ENCODE data around the gene GYS1. TPM values are rescaled to one million over a fixed set of nuclear protein-coding genes. Genes with fewer than 3 reads are reported as not detected.

GYS1 gene
- total RNA-seq, 1 experiment from 2014 or later: 67.3 TPM

- DNase-seq (ENCODE audit: low read depth): peak; percentile 68
Measured at GRCh38 chr19:49017666-49018351, 24.7 kb upstream of the GYS1 start.

- DNase-seq (ENCODE audit: low read depth): no peak
Measured at GRCh38 chr19:49017041-49017665, 24.0 kb upstream of the GYS1 start, which contains the start of gene LHB. LHB (minus strand) TSS chr19:49017091; CDS start chr19:49017081, 10 bp downstream.

GRCh38 chr19:49016067-49016839 lies 23.1 kb upstream of the GYS1 start:
- no peak for DNase-seq (ENCODE audit: low read depth)

- no peak for DNase-seq (ENCODE audit: low read depth)
Measured at GRCh38 chr19:49014870-49015255, 21.8 kb upstream of the GYS1 start.

GRCh38 chr19:49014123-49014869 lies 21.2 kb upstream of the GYS1 start:
- no peak for DNase-seq (ENCODE audit: low read depth)

- DNase-seq (ENCODE audit: low read depth): no peak
Measured at GRCh38 chr19:49011194-49011593, 18.1 kb upstream of the GYS1 start.

- DNase-seq (ENCODE audit: low read depth): no peak
Measured at GRCh38 chr19:49010453-49010852, 17.3 kb upstream of the GYS1 start.

GRCh38 chr19:49009828-49010227 lies 16.7 kb upstream of the GYS1 start:
- no peak for DNase-seq (ENCODE audit: low read depth)

GRCh38 chr19:49006905-49007304 lies 13.8 kb upstream of the GYS1 start:
- DNase-seq (ENCODE audit: low read depth): no peak

- no peak for DNase-seq (ENCODE audit: low read depth)
Measured at GRCh38 chr19:49004964-49005614, 12.0 kb upstream of the GYS1 start.

GRCh38 chr19:49004133-49004532 lies 11.0 kb upstream of the GYS1 start:
- DNase-seq (ENCODE audit: low read depth): no peak

- peak; percentile 50 for DNase-seq (ENCODE audit: low read depth)
Measured at GRCh38 chr19:48999481-49000325, 6.6 kb upstream of the GYS1 start.

- DNase-seq (ENCODE audit: low read depth): peak; percentile 69
Measured at GRCh38 chr19:48997972-48998371, 4.9 kb upstream of the GYS1 start.

GRCh38 chr19:48994035-48994386 lies 902 bp upstream of the GYS1 start:
- DNase-seq (ENCODE audit: low read depth): no peak

- peak; percentile 22 for DNase-seq (ENCODE audit: low read depth)
Measured at GRCh38 chr19:48992581-48993174, 431 bp downstream of the GYS1 start.

GRCh38 chr19:48991873-48992580 lies 1.1 kb downstream of the GYS1 start:
- DNase-seq (ENCODE audit: low read depth): peak; percentile 83

GRCh38 chr19:48991011-48991609 lies 2.0 kb downstream of the GYS1 start:
- DNase-seq (ENCODE audit: low read depth): no peak

- DNase-seq (ENCODE audit: low read depth): no peak
Measured at GRCh38 chr19:48990400-48990799, 2.7 kb downstream of the GYS1 start.

GRCh38 chr19:48989701-48990291 lies 3.3 kb downstream of the GYS1 start:
- DNase-seq (ENCODE audit: low read depth): no peak

Data from M059J (cell line).